Activated CD8-positive, alpha-beta T cell treated with anti-CD3 and anti-CD28 coated beads for 36 hours (primary cell): ENCODE results near the gene RABGAP1L. TPM values are rescaled to one million over a fixed set of nuclear protein-coding genes. Genes with fewer than 3 reads are reported as not detected.

Experiments used
- ATAC-seq: fragments of 200-7000 bp; cut with Tn5 transposase; one replicate; pipeline ENCODE4 v1.10.0; 2021; ENCODE audit warnings: mild to moderate bottlenecking, moderate library complexity
- CTCF ChIA-PET: fragments of 350-600 bp; sonication (Branson Sonifier 250); formaldehyde crosslinking; loops from one replicate; lab custom pipeline; 2021; ENCODE audit warnings: antibody characterized with exemption; lab: Charles Lee
- POLR2A ChIA-PET: fragments of 350-600 bp; sonication (Branson Sonifier 250); formaldehyde crosslinking; loops from one replicate; lab custom pipeline; 2021; ENCODE audit warnings: antibody characterized with exemption; lab: Charles Lee
- DNase-seq: peaks from one replicate; pipeline ENCODE4 v3.0.0-alpha.2; 2020
- H3K27ac Mint-ChIP-seq: one replicate; pipeline ENCODE4 v1.8.0; 2021; ENCODE audit warnings: mild to moderate bottlenecking, mixed read lengths
- H3K27me3 Mint-ChIP-seq: one replicate; pipeline ENCODE4 v1.8.0; 2021; ENCODE audit warnings: mixed read lengths
- H3K36me3 Mint-ChIP-seq: one replicate; pipeline ENCODE4 v1.8.0; 2021; ENCODE audit warnings: low read depth, mixed read lengths
- H3K4me1 Mint-ChIP-seq: one replicate; pipeline ENCODE4 v1.8.0; 2021; ENCODE audit warnings: low read depth, mixed read lengths
- H3K4me3 Mint-ChIP-seq: one replicate; pipeline ENCODE4 v1.8.0; 2021; ENCODE audit warnings: mild to moderate bottlenecking, moderate library complexity, mixed read lengths
- H3K9me3 Mint-ChIP-seq: one replicate; pipeline ENCODE4 v1.8.0; 2021; ENCODE audit warnings: mixed read lengths
- CTCF ChIP-seq: fragments of 200-600 bp; IDR thresholded peaks from one replicate; pipeline ENCODE4 v1.8.0; 2022; ENCODE audit warnings: antibody characterized with exemption, mild to moderate bottlenecking
- intact Hi-C: fragments of 100-400 bp; cut with micrococcal nuclease; formaldehyde crosslinking; loops from one replicate; pipeline ENCODE4 v1.10.0; 2022
- total RNA-seq, 2 experiments: library from RNA; stranded (reverse); gene quantifications; one replicate each; pipeline ENCODE4 v1.2.3, GENCODE V29; 2021

RABGAP1L gene
- total RNA-seq, 2 experiments from 2014 or later, result 26.9 to 29.4 TPM

- Mint-ChIP-seq H3K4me3 (no peak overlapping the region), H3K36me3 (no peaks in the 10 kb centered on the region), H3K9me3 (no peaks in the 10 kb centered on the region), H3K27me3 (no peaks in the 10 kb centered on the region), H3K27ac (no peak overlapping the region), H3K4me1 (peaks cover 2% of the 10 kb centered on the region)
- DNase-seq (no peak), ATAC-seq (no peak)
- POLR2A ChIA-PET, result no interaction called here
- CTCF ChIA-PET, result no interaction called here
- TF ChIP-seq CTCF, result no peak
- intact Hi-C loops, result no loop called here
Observed at GRCh38 chr1:174775621-174776020, 616.3 kb downstream of the RABGAP1L start.

GRCh38 chr1:174777262-174777661 is 617.9 kb downstream of the RABGAP1L start:
- H3K27ac Mint-ChIP-seq, result no peak overlapping the region
- DNase-seq (no peak), ATAC-seq (no peak)
- ChIA-PET POLR2A (no interaction called here), CTCF (no interaction called here)
- H3K27me3 Mint-ChIP-seq, result no peaks in the 10 kb centered on the region
- H3K36me3 Mint-ChIP-seq, result no peaks in the 10 kb centered on the region
- peaks cover 2% of the 10 kb centered on the region for H3K4me1 Mint-ChIP-seq
- H3K4me3 Mint-ChIP-seq, result no peak overlapping the region
- H3K9me3 Mint-ChIP-seq, result no peaks in the 10 kb centered on the region
- intact Hi-C loops, result no loop called here
- TF ChIP-seq CTCF, result no peak

- ATAC-seq, result no peak
Observed at GRCh38 chr1:174785510-174785909, 626.2 kb downstream of the RABGAP1L start.

GRCh38 chr1:174786358-174786757 is 627.0 kb downstream of the RABGAP1L start:
- no peaks in the 10 kb centered on the region for H3K36me3 Mint-ChIP-seq
- H3K4me1 Mint-ChIP-seq, result peaks cover 11% of the 10 kb centered on the region
- H3K27ac Mint-ChIP-seq, result no peak overlapping the region
- ATAC-seq (no peak), DNase-seq (no peak)
- H3K9me3 Mint-ChIP-seq, result no peaks in the 10 kb centered on the region
- no peak for TF ChIP-seq CTCF
- intact Hi-C loops, result no loop called here
- H3K27me3 Mint-ChIP-seq, result no peaks in the 10 kb centered on the region
- ChIA-PET POLR2A (no interaction called here), CTCF (no interaction called here)
- no peak overlapping the region for H3K4me3 Mint-ChIP-seq

More at GRCh38 chr1:174785510-174785909, 626.2 kb downstream of the RABGAP1L start:
- CTCF ChIA-PET, result no interaction called here
- intact Hi-C loops, result no loop called here
- H3K27me3 Mint-ChIP-seq, result no peaks in the 10 kb centered on the region
- H3K27ac Mint-ChIP-seq, result no peak overlapping the region
- H3K9me3 Mint-ChIP-seq, result no peaks in the 10 kb centered on the region
- no peak for TF ChIP-seq CTCF
- POLR2A ChIA-PET, result no interaction called here
- H3K4me3 Mint-ChIP-seq, result no peak overlapping the region
- no peaks in the 10 kb centered on the region for H3K36me3 Mint-ChIP-seq
- no peak for DNase-seq
- peaks cover 11% of the 10 kb centered on the region for H3K4me1 Mint-ChIP-seq

- no peak for DNase-seq
- peak; percentile 60 for ATAC-seq
- Mint-ChIP-seq H3K36me3 (no peaks in the 10 kb centered on the region), H3K4me3 (no peak overlapping the region), H3K9me3 (no peaks in the 10 kb centered on the region), H3K4me1 (peaks cover 11% of the 10 kb centered on the region), H3K27ac (no peak overlapping the region), H3K27me3 (no peaks in the 10 kb centered on the region)
- intact Hi-C loops, result no loop called here
- ChIA-PET CTCF (no interaction called here), POLR2A (no interaction called here)
- no peak for TF ChIP-seq CTCF
Observed at GRCh38 chr1:174786760-174787159, 627.4 kb downstream of the RABGAP1L start.
